OCI-LY1 (cell line): Measurements from ENCODE around the gene MEIOB.

Source experiments
- EZH2 ChIP-seq: fragments of 200-600 bp; sonication (generic), shearing (Covaris generic); IDR thresholded peaks from 2 replicates; pipeline ENCODE4 v1.8.0; 2017; ENCODE audit warnings: borderline replicate concordance, mixed run types, mild to moderate bottlenecking, antibody characterized with exemption, low read length, moderate library complexity, mixed read lengths
- TF ChIP-seq, protein P1 (sequence below): fragments of 200-600 bp; sonication (generic), shearing (Covaris generic); IDR thresholded peaks from 2 replicates; pipeline ENCODE4 v1.5.1; 2017; ENCODE audit warnings: mild to moderate bottlenecking, antibody characterized with exemption, low read length, moderate library complexity, mixed read lengths

DNA sequence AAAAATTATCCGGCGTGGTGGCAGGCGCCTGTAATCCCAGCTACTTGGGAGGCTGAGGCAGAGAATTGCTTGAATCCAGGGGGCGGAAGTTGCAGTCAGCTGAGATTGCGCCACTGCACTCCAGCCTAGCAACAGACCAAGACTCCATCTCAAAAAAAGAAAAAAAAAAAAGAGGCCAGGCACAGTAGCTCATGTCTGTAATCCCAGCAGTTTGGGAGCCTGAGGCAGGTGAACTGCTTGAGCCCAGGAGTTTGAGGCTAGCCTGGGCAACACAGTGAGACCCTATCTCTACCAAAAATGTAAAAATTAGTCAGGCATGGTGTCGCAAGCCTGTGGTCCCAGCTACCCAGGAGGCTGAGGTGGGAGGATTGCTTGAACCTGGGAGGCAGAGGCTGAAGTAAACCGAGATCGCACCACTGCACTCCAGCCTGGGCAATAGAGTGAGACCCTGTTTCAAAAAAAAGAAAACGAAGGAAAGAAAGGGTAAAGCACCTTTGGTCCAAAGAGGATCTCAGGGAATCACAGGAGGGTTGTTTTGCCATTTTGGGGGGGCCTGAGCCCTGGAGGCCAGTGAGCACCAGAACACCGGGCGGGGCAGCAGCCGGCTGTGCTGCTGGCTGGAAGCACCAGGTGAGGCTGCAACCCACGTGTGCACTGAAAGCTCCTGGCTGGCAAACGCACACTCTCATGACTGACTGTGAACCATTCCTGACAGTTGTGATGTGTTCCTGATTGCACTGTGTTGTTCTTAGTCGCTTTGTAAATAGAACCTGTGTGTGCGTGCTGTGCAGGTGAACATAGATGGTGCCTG is 27.9 kb upstream of the MEIOB start:
- TF ChIP-seq, protein P1, sequence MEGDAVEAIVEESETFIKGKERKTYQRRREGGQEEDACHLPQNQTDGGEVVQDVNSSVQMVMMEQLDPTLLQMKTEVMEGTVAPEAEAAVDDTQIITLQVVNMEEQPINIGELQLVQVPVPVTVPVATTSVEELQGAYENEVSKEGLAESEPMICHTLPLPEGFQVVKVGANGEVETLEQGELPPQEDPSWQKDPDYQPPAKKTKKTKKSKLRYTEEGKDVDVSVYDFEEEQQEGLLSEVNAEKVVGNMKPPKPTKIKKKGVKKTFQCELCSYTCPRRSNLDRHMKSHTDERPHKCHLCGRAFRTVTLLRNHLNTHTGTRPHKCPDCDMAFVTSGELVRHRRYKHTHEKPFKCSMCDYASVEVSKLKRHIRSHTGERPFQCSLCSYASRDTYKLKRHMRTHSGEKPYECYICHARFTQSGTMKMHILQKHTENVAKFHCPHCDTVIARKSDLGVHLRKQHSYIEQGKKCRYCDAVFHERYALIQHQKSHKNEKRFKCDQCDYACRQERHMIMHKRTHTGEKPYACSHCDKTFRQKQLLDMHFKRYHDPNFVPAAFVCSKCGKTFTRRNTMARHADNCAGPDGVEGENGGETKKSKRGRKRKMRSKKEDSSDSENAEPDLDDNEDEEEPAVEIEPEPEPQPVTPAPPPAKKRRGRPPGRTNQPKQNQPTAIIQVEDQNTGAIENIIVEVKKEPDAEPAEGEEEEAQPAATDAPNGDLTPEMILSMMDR: no peak
- TF ChIP-seq EZH2: no peak
